GM21526 (cell line): ENCODE results near the gene RARA.
A peak's percentile ranks its signal among the peaks of the same experiment; 100 is the strongest.

Experiments
- ATAC-seq: cut with Tn5 transposase; IDR thresholded peaks from one replicate; pipeline ENCODE4 v1.9.1; 2021; ENCODE audit warnings: moderate library complexity; ENCODE audit not compliant: unreplicated experiment, low FRiP score

Gene RARA

DNA sequence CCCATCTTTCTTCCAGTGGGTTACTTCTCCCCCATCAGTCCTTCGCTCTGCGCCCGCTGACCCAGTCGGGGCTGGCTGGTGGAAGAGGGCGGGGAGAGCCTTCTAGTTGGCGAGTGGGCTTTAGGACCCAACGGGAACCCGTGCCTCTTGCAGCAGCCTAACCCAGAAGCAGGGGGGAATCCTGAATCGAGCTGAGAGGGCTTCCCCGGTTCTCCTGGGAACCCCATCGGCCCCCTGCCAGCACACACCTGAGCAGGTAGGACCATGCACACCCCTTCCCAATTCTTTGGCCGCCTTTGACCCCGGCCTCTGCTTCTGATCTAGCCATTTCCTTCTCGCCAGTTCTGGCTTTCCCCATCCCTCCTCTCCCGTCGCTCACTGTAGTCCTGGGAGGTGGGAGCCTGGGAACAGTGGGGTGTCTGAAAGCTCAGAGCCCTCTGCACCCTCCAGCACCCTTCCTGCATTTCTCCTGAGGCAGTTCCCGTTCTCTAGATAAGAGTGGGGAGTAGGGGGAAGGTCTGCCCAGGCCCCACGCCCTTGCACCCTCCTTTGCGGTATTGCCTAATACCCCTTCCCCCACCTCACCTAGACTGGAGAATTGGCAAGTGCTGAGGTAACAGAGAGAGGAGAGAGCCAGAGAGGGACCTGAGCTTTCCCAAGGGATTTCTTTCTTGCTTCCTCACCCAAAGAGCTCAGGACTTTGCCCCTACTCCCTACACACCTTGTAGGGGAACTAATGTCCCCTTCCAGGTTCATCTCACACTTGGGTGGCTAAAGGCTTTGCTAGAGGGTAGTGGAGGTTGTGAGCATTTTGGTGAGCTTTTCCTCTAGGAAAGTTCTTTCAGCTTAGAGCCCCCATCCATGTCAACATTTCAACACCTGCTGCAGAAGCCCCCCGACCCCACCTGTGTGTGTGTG, at the start of gene RARA:
RARA (plus strand) TSS at position 150 of the 918 bp plus-strand sequence. CDS start 22,039 bp downstream, outside the sequence.
- ATAC-seq, result no peak

GRCh38 chr17:40259505-40259904, 49.5 kb upstream of the RARA start:
- ATAC-seq, result no peak

GRCh38 chr17:40260528-40260927, 48.5 kb upstream of the RARA start:
- no peak for ATAC-seq

DNA sequence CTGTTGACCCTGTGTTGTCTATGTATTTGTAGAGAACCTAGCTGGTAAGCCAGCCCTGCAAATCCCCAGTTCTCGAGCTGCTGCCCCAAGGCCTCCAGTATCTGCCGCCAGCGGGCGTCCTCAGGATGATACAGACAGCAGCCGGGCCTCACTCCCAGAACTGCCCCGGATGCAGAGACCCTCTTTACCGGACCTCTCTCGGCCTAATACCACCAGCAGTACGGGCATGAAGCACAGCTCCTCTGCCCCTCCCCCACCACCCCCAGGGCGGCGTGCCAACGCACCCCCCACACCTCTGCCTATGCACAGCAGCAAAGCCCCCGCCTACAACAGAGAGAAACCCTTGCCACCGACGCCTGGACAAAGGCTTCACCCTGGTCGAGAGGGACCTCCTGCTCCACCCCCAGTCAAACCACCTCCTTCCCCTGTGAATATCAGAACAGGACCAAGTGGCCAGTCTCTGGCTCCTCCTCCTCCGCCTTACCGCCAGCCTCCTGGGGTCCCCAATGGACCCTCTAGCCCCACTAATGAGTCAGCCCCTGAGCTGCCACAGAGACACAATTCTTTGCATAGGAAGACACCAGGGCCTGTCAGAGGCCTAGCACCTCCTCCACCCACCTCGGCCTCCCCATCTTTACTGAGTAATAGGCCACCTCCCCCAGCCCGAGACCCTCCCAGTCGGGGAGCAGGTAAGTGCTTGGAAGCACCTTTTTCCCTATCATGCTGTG, 44.4 kb upstream of the RARA start:
- ATAC-seq, result no peak

DNA sequence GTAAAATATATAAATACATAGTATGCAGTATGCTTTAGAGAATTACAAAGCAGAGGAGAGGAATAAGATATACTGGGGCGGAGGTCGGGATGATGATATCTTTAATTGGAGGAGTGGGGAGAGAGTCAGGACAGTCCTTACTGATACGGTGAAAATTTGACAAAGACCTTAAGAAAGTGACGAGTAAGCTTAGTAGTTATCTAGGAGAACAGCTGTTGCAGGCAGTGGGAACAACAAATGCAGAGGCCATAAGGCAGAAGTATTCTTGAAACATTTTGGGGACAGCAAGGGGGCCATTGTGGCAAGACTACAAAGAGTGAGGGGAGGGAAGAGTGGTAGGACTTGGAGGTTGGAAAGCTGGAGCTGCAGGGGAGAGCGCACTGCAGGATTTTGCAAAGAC, 43.6 kb upstream of the RARA start:
- no peak for ATAC-seq

DNA sequence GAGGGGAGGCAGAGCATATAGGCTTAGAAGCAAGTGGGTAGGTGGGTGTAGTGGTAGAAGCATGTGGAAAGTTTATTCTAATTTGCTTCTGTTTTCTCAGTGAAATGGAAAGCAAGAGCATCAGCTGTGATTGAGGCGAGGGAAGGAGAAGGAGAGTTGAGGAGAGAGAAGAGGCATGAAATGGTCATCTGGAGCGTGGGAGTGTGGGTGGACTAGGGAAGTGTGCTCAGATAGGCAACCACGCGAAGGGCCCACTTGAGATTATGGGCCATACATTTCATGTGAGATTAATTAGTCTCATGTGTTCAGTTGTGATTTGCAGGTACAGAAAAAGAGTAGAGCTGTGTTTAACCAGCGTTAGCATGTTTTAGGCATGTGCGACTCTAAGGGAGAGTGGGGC, 42.1 kb upstream of the RARA start:
- ATAC-seq, result no peak

DNA sequence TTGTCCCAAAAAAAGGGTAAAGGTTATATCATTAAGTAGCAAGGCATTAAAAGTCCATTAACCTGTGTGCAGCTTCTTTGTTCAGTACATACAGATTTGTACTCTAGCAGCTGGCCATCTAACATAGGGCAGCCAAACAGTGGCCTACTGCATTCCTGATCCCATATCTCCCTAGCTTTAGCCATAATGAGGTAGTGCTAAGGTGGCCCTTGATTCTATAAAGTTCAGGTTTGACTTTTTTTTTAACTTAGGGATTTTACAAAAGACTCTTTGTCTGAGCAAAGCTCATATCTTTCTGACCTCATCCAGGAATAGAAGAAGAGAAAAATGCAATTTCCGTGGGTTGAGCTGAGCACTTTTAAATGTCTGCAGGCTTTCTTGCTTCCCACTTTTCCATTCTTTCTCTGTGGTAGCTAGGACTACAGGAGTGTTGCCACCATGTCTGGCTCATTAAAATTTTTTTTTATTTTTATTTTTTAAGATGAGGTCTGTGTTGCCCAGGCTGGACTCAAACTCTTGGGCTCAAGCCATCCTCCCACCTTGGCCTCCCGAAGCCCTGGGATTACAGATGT, 40.8 kb upstream of the RARA start:
- ATAC-seq, result no peak

DNA sequence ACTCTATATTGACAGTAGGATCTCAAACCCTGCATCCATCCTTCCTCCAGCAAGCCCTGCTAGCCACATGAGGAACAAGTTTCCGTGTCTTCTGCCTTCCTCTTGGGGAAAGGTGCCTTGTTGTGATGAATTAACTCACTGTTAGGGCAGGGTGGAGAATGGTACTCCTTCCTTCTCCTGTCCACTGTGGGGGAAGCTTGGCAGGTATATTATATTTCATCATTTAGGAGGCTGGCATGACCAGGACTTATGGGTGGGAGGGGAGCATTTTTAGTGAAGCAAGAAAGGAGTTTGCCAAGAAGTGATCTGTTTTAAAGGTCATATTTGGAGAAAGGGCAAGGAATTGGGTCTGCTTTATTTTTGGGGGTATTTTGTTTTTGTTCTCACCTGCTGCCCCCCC, 30.6 kb upstream of the RARA start:
- no peak for ATAC-seq

DNA sequence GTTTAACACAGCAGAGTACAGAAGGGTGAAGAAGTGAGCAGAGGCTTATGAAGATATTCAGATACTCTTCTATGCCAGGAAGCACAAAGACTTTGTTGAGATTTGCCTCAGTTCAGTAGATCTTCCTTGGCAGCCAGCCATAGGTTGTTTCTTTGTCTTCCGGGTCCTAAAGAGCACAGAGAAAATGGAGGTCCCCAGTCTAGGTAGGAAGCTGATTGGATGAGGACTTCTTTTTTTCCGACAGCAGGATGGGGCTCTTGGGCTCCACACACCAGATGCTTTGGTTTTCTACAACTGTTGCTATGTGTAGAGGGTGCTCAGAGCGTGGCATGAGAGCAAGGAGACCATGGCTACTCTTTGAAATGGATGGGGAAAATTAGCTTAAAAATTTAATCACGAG, 29.6 kb upstream of the RARA start:
- no peak for ATAC-seq

DNA sequence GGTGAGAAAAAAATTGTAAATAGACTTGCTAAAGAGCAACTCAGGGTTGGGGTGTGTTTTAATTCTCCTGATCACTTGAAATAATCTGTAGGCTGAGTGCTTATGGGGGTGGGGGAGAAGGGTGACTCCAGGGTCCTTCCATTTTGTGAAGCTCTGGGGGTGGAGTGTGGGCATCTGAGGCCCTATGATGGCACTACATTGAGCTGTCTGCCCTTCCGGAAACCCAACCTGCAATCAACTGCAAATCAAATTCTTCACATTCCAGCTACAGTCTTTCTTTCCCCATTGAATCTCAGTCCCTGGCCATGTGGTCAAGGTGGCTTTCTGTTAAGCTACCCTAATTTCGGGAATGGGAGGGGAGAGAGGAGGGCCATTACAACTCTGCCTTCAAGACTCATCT, 27.3 kb upstream of the RARA start:
- no peak for ATAC-seq

DNA sequence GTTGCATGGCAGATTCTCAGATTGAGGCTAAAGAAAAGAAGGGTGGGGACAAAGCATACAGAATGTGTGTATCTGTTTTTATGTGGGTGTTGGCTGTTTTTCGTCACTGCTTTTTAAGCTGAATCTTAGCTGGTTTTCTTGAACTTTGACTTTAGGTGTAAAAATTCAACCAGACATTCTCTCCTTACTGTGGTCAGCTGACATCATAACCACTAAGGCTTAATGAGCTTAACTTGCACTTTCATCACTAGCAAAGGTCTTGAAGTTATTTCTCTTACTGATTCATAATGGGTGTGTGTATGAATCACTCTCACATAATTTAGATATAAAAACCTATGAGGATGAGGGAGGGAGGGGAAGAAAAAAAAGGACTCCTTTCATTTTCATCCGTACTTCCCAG, 25.3 kb upstream of the RARA start:
- ATAC-seq, result no peak

GRCh38 chr17:40284085-40284713, 24.8 kb upstream of the RARA start:
- no peak for ATAC-seq

DNA sequence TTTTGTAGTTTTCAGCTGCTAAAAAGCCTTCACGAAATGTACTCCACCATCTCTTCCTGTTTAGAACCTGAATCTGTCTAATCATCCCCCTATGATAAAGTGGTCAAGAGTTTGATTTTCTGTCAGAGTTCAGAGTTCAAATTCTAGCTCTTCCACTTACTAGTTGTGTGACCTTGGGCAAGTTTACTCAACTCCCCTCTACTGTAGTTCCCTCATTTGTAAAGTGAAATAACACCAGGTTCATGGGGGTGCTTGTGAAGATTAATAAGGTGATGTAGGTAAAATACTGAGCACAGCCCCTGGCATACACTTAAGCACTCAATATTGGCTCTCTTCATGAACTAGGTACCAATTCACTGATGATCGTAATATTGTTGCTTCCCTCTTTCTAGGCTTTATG, 22.5 kb upstream of the RARA start:
- no peak for ATAC-seq

- no peak for ATAC-seq
These were observed 21.9 kb upstream of the RARA start for GRCh38 chr17:40287159-40287493.

- peak; percentile 85 for ATAC-seq
These were observed 21.2 kb upstream of the RARA start, which contains the start of gene CDC6 for GRCh38 chr17:40287494-40288369. Gene CDC6, plus strand, starts transcription at chr17:40287879. Its CDS starts 1,542 bp downstream, at chr17:40289421.

DNA sequence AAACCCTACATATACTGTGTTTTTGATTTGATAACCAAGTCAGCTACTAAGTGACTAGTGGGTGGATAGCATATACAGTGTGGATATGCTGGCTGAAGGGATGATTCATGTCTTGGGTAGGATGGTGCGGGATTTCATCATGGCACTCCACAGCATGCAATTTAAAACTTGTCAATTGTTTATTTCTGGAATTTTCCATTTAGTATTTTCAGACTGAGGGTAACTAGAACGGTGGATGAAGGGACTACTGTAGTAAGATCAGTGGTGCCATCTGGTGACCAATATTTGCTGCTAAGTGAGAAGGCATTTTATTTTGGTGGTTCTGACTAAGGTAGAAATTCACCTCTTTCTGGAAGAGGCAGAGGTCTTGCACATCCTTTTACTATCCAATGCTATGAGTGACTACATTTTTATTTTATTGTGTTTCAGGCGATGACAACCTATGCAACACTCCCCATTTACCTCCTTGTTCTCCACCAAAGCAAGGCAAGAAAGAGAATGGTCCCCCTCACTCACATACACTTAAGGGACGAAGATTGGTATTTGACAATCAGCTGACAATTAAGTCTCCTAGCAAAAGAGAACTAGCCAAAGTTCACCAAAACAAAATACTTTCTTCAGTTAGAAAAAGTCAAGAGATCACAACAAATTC, 18.2 kb upstream of the RARA start:
- no peak for ATAC-seq

DNA sequence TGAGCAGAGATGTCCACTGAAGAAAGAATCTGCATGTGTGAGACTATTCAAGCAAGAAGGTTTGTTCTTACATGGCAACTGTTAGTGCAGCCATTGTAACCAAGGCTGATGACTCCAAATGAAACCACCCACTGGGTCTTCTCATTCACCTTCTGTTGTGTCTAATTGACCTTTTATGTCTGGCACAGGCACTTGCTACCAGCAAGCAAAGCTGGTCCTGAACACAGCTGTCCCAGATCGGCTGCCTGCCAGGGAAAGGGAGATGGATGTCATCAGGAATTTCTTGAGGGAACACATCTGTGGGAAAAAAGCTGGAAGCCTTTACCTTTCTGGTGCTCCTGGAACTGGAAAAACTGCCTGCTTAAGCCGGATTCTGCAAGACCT, 17.7 kb upstream of the RARA start:
- ATAC-seq, result no peak

- ATAC-seq, result no peak
These were observed 15.6 kb upstream of the RARA start for GRCh38 chr17:40293363-40293762.
